LoVo (cell line): ENCODE data around the gene NEIL3.

Experiments
- DNase-seq: peaks from one replicate; pipeline ENCODE4 v3.0.0-alpha.2; 2016; ENCODE audit warnings: low spot score

NEIL3 gene

DNA sequence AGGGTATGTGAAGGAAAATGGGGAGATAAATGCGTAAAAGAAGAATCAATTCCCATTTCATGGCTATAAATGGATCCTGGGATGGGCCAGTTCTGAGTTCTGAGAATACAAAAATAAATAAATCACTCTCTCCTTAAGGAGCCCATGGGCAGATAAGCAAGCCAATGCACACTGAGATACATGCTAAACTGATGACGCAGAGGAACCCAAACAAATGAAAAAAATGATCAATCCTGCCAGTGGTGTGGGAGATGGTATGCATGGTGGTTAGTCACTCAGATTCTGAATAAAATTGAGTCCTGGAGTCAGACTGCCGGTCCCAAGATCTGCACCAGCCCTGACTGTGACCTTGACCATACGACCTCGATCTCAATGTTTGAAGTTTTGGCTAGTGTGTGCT lies 59.7 kb downstream of the NEIL3 start:
- no peak for DNase-seq

DNA sequence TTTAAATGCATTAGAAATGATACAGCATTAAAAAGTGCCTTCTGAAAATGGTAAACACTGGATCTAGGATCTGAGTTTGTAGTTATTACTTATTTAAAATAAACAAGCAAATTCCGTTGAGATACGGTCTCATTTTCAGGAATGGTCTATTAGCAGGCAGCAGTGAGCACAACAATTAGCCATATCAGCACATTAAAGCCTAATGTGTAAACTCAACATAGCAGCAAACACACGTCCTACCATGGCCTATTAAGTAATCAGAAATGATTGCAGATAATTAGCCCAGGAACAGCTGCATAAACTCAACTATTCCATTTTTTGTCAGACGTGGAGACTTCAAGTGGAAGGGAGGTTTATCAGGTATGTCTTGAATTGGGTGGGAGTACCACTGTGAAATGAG lies 61.8 kb downstream of the NEIL3 start:
- DNase-seq = no peak

DNA sequence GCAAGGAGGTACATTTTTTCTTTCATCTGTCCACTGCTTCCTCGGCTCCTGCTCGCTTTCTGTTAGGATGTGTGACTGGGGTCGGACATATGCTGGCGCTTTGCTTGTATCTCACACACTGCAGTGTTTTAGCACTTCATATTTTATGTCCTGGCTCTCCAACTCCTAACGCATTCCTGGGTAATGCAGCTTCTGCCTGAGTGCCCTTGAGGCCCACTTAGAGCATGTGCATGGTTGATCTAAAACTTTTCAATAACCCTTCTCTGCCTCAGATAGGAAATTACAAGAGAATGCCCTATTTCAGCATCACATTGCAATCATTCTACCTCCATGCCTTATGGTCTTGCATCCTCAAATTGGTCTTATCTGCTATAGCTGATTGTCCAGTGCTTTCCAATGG lies 65.3 kb downstream of the NEIL3 start:
- no peak for DNase-seq

DNA sequence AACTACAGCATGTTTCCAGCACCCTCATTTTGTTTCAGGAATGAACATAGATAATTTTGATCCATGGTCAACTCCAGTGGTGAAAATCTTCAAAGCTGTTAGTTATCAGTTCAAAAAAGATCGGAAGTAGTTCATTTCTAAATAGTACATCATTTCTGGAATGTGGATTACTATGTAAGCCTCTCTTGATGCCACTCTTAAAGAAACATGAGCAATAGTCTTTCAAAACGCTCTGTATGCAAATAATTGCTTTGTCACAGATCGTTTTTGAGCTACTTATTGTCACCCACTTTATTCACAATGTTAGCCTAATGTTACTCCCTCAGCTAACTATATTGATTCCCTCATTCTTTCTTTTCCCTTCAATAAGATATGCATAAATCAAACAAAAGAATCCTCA lies 65.7 kb downstream of the NEIL3 start:
- no peak for DNase-seq

DNA sequence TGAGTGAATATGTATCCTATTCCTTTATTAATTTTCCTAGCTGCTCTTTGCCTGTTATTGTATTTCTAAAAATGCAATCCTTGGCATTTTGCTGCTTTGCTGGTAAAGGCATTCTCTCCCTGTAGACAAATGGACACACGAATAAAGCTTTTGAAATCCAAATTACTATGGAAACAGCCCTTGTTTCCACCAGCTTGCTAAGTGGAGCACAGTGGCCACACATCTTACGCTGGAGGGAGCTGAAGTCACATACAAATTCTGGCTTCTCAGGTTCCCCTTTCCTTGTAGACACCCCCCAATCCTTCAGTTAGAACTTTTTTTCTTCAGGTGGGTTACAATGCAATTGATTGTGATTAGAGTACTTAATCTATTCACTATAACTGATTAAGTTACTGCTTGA lies 66.3 kb downstream of the NEIL3 start:
- DNase-seq = no peak

DNA sequence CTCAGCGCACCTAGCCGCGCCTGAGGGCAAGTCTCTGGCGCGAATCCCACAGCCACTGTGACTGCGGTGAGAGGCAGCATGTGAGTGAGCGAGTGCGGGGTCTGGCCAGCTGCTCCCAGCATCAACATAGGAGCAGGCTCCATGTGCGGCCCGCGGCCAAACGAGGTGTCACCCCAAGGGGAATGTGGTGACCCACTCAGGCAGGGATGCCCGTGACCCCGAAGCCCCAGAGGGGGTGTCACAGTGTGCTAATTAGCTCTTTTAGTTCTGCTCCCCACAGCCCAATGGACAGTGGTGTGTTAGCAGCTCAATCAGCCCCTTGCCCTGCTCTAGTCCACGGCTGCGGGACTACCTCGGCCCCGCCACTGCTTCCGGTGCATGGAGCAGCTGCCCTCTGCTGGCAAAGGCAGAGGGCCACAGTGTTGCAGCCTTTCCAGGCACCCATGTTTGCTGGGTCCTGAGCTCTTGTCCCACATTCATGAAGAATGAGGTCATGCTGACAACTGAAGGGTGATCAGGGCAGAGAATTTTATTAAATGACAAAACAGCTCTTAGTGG lies 71.1 kb downstream of the NEIL3 start:
- DNase-seq = no peak

DNA sequence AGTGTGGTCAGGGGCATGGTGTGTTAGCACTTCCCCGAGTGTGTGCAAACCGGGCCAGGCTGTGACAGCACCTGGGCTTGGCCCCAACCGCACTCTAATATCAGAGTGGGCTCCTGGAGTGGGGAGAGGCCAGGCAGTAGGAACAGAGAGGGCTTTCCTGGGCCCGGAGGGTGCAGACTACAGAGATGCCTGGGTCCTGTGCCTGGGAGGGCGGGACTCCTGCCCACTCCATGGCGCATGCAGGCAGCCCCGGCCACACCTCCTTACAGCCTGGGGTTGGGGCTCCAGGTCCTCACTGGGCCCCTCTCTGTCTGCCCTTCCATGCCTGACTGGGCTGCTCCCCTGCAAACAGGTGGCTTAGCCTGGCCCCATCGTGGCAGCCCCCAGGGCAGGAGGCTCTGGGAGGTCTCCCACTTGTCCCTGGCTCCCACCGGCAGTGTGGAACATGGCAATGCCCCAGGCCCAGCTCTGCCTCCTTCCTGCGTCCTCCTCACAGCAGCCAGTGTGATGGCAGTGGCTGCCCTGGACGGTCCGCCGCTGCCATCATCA lies 72.2 kb downstream of the NEIL3 start:
- no peak for DNase-seq

DNA sequence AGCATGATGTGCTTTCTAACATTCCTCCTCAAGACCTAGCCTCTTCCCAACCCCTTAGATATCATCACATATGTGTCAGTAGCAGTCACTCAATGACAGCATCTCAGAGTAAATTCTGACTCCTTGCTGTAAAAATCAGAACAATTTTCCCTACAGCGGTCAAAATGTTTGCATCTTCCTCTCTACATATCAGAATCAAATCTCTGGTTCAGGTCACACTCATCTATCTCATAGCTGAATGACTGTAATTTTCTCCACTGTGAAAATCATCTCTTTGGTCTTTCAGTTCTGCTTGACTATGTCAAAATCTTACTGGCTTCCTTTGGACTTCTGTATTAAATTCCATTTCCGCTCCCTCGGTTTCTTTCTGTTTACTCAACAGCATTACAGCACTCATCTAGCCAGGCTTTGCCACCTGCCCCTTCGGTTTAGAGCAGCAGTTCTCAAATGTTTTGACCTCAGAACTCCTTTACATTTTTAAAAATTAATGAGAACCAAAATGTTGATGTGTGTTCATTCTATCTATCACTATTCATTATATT lies 75.3 kb downstream of the NEIL3 start:
- DNase-seq = no peak

DNA sequence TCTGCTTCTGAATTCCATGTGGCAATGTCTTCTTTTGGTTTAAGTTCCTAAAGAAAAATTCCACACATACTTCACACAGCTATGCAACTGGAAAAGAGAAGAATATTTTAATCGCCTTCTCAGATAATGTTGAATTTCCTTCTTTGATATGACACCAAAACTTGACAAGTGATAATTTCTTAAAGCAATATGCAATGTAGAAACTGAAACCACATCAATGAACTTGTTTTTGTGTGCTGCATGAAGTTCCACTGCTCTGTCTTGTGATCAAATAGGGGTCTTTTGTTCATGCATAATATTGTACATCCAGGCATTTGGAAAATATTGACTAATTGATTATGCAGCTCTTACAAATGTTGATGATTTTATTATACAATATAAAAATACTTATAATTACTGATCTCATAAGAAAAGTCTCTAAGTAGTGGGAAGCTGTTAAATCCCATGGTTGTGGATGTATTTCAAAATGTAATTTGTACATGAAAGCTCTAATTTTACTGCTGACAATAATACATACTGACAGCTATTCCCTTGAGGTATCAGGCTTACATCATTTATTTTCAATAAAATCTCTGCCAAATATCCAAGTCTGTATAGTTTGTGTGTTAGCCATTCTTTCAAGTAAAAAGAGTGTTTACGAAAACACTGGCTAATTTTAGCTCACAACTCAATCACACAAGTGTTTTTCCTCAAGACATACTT lies 76.1 kb downstream of the NEIL3 start:
- no peak for DNase-seq

DNA sequence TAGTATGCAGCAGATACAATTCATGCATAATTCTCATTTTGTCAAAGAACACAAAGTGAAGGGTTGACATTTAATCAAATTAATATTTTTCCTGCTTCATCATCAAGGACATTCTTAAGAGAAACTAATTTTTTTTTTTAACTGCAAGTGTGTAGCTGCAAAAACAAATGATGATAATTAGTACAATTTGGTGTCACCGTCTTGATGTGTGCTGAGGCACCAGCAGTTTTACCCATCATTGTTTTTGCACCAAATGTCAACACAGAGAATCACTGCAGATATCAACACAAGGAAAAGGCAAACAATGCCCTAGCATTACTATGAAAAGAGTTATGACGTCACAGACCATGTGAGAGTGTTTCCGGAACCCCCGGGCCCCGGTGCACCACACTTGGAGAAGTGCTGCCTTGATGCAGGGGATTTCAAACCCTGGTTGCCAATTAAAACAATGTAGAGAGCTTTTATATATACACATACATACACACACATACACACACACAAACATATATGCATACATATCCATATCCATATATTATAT lies 76.7 kb downstream of the NEIL3 start:
- DNase-seq = no peak

DNA sequence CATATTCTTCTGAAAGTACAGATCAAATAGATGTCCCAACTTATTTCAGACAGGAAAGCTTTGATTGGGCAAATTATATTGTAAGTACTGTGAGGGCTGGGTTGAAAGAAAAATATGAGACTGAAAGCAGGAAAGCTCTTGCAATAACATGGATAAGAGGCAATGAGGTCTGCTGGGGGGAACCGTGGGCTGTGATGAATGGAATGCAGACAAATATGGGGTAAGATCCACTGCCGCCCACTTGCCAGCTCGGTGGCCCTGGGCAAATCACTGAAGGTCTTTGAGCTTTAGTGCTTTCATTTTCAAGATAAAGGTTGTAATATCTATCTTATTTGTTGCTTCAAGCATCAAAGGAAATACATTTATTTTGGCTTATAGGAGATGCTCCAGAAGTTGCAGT lies 81.6 kb downstream of the NEIL3 start:
- DNase-seq = no peak

DNA sequence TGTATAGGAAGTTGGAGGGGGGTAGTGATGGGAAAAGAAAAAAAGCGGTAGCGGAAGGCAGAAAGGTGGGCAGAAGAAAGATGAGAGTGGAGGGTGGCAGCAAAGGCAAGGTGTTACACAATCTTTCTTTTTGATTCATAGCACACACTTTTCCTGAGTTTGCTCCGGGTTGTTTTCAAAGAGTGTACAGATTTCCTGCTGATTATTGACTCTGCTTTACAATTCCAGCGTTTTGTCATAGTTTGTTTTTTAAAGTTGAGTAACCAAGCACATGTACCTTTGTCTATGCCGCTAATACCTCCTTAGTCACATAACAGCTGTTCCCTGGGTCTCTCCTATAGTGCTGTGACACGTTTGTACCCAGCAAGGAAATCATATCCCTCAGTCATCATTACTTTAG lies 82.3 kb downstream of the NEIL3 start:
- DNase-seq = no peak

DNA sequence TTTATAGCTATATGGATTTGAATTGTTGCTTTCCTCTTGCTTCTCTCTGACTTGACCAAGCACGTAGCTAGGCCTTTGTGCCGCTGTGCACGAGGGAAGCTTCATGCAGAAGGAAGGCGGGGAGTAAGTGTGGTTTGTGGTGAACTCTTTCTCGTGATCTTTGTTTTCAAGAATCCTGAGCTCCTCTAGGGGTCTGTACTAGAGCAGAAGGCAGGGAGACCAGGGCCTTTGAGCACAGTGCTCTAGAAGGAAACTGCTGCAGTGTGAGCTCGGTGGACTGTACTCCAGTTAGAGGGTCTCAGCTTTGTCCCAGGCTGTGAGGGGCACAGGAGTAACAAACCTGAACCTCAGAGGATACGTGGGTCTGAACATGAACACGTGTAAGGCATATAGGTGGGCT lies 83.6 kb downstream of the NEIL3 start:
- no peak for DNase-seq

DNA sequence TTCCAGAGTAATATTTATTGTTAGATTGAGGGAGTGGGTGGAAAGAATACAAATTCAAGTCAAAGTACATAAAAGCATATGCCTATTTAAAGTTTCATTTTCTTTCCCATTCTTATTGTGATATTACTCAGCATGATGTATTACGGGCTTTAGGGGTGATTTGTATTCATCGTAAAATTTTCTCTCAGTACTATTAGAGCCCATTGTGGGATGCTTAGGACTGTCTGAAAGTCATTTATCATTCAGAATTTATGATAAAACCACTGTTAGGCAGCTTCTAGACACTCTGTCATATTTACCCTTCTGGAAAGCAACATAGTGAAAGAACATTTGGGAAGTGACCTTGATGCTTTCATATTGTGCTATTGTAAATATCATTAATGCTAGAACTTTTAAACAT lies 86.7 kb downstream of the NEIL3 start:
- no peak for DNase-seq

DNA sequence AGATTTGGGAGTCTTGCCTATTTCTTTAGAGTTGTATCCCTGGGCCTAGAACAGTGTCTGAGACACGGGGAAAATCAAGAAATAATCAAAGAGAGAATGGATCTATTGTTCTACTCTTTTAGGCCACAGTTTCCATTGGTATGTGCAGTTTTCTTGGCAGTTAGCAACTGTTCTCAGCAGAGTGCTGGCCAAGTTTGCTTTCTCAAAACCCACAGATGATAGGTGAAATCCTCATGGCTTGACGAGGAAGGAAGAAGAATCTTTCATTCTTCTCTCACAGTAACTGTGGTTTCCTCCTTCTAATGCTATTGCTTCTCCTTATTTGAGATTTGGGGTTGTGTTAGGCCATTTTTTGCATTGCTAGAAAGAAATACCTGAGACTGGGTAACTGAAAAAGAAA lies 90.4 kb downstream of the NEIL3 start:
- no peak for DNase-seq

DNA sequence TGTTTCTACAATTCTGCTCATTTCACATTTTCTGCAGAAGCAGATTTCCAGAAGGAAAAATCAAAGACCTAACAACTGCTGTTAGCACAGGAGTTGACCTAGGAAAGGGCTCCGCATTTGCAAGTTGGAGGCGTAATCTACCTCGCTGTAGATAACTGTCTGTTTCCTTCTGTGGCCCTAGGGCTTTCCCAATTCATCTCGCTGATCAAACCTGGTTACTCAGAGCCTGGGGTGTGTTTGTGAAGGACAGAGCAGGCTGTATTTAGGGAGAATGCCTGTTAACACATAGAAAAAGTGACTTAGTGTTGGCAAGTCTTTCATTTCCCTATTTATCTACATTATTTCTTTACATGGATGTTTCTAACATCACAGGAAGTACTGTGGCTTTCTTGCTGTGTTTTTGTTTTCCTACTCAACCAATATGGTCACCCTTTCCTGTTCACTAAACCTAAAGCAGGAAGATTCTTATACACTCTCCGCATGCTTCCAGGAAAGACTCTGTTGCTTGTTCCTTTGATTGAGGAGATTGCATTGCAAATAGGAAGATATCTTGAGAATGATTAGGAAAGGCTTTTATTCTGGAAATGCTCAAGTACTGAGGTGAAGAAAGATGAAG lies 92.1 kb downstream of the NEIL3 start:
- no peak for DNase-seq

DNA sequence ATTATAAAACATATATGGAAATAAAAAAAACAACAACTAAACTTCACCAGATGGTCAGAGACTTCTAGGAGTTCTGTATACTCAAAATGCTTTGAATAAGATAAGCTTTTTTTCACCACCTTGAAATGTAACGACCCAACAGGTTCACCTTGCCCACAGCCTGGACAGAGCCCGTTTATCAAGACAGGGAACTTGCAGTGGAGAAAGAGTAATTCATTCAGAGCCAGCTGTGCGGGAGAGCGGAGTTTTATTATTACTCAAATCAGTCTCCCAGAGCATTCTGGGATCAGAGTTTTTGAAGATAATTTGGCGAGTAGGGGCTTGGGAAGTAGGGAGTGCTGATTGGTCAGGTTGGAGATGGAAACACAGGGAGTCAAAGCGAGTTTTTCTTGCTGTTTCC lies 94.1 kb downstream of the NEIL3 start:
- no peak for DNase-seq

DNA sequence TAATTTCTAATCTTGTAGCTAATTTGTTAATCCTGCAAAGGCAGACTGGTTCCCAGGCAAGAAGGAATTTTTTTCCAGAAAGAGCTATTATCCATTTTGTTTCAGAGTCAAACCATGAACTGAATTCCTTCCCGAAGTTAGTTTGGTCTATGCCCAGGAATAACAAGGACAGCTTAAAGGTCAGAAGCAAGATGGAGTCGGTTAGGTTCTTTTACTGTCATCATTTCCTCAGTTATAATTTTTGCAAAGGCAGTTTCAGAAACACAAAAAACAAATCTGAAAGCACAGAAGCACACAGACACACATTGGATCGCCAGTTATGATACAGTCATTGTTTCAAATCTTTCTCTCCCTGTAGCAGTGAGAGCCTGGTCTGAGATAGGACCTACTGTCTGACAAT lies 94.7 kb downstream of the NEIL3 start:
- no peak for DNase-seq

DNA sequence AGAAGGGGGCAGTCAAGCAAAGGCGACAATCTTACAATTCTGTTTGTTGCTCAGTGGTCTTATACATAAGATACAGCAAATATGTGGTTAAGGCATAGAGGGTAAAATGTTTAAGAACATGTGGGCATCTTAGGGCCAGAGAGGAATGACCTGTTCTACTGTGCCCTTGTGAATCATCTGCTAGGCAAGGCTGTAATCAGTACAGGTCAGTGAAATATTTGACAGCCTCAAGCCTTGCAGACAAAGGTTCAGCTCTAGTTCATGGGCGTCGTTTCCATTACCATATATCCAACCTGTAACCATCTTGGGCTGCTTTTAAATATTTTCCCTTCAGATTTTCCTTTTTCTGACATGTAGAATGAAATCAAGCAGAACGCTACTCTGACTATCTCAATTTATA lies 95.3 kb downstream of the NEIL3 start:
- no peak for DNase-seq

DNA sequence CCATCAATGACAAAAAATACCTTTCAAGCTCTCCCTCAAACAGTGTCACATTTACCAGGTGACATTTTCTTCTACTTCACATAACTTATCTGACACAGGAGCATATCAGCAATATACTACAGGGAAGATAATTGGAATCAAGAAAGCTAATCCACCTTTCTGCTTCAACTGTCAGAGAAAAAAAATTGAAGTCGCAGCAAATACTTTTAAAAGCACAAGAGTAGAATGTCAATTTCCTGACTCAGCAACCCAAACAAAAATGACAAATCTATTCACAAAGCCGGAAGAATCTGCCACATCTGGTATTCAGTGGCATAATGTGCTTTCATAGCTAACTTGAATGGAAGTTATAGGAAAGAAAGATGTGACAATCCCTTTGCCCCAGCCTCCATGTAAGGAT lies 95.8 kb downstream of the NEIL3 start:
- DNase-seq = no peak

DNA sequence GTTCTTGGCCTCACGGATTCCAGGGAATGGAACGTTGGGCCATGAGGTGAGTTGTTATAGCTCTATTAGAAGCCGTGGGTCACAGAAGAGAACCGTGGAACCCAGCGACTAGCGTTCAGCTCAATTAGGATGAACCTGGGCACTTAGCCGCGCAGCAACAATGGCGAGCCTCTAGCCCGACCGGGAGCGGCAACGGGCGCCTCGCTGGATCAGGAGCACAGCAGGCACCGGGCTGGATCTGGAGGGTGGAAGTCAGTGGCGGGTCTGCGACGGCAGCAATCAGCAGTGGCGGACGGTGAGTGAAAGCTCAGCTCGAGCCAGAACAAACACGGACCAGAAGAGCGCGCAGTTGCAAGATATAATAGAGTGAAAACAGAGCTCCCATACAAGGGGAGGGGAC lies 98.3 kb downstream of the NEIL3 start:
- no peak for DNase-seq

DNA sequence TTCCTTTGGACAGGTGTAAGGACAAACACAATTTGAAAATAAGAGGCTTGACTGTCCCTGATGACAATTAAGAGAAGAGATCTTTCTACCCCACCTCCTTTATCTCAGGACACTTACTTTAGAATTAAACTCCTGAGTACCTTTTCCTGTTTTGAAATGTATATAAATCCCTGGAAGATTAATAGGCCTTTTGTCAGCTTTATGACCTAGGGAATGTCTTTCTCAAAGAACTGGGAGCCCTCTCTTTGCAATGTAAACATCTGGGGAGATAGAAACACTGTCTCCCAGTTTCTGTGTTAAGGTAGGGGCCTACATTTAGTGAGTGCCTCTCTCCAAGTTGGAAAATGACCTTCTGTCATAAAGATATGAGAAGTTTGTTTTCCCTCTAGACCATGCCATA lies 100.9 kb downstream of the NEIL3 start:
- no peak for DNase-seq

DNA sequence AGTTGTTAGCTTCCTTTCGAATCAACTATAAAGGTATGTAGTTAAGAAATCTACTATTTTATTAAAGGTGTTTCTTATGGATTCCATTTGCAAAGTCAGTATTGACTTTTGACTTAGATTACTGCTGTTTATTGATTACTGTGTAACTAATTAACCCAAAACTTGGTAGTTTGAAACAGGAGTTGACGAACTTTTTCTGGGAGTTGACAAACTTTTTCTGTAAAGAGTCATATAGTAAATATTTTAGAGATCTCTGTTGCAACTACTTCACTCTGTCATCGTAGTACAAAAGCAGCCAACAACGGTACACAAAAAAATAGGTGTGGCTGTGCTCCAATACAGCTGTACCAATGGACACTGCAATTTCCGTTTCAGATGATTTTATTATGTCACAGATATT lies 102.3 kb downstream of the NEIL3 start:
- DNase-seq = no peak
